SW480 (cell line): ENCODE results near the gene ENOX2.

Source experiments
- DNase-seq: peaks from one replicate; pipeline ENCODE4 v3.0.0-alpha.2; 2016; ENCODE audit warnings: low spot score

Gene ENOX2

GRCh38 chrX:130696542-130696941 lies 206.5 kb downstream of the ENOX2 start:
- no peak for DNase-seq

GRCh38 chrX:130695931-130696330 lies 207.1 kb downstream of the ENOX2 start:
- no peak for DNase-seq

GRCh38 chrX:130694983-130695382 lies 208.0 kb downstream of the ENOX2 start:
- DNase-seq, result no peak

- DNase-seq, result no peak
Observed at GRCh38 chrX:130691576-130691975, 211.4 kb downstream of the ENOX2 start.

- DNase-seq, result no peak
Observed at GRCh38 chrX:130688360-130688759, 214.6 kb downstream of the ENOX2 start.

GRCh38 chrX:130682990-130683389 lies 220.0 kb downstream of the ENOX2 start:
- DNase-seq, result no peak

- no peak for DNase-seq
Observed at GRCh38 chrX:130680164-130681035, 222.6 kb downstream of the ENOX2 start.

GRCh38 chrX:130676861-130677260 lies 226.1 kb downstream of the ENOX2 start:
- no peak for DNase-seq

- DNase-seq, result no peak
Observed at GRCh38 chrX:130672214-130672613, 230.8 kb downstream of the ENOX2 start.

- no peak for DNase-seq
Observed at GRCh38 chrX:130669233-130669632, 233.8 kb downstream of the ENOX2 start.

GRCh38 chrX:130665263-130665662 lies 237.7 kb downstream of the ENOX2 start:
- DNase-seq, result no peak

- no peak for DNase-seq
Observed at GRCh38 chrX:130658310-130658709, 244.7 kb downstream of the ENOX2 start.

- no peak for DNase-seq
Observed at GRCh38 chrX:130654409-130654950, 248.5 kb downstream of the ENOX2 start.

- DNase-seq, result no peak
Observed at GRCh38 chrX:130652824-130653578, 250.0 kb downstream of the ENOX2 start.

GRCh38 chrX:130649738-130650137 lies 253.3 kb downstream of the ENOX2 start:
- DNase-seq, result no peak

- DNase-seq, result no peak
Observed at GRCh38 chrX:130647468-130647867, 255.5 kb downstream of the ENOX2 start.

GRCh38 chrX:130645955-130646583 lies 256.9 kb downstream of the ENOX2 start:
- no peak for DNase-seq

- no peak for DNase-seq
Observed at GRCh38 chrX:130637591-130637990, 265.4 kb downstream of the ENOX2 start.

GRCh38 chrX:130636277-130636676 lies 266.7 kb downstream of the ENOX2 start:
- no peak for DNase-seq

- no peak for DNase-seq
Observed at GRCh38 chrX:130631011-130631410, 272.0 kb downstream of the ENOX2 start.

- no peak for DNase-seq
Observed at GRCh38 chrX:130628516-130628915, 274.5 kb downstream of the ENOX2 start.

GRCh38 chrX:130626521-130626920 lies 276.5 kb downstream of the ENOX2 start:
- no peak for DNase-seq

- no peak for DNase-seq
Observed at GRCh38 chrX:130625386-130625785, 277.6 kb downstream of the ENOX2 start.
